SU-DHL-6 (cell line): Measurements from ENCODE around the gene MTHFSD.

Experiments used
- CTCF ChIP-seq: fragments of 200-600 bp; sonication (generic); IDR thresholded peaks from one replicate; pipeline ENCODE4 v1.5.1; 2017; ENCODE audit warnings: antibody characterized with exemption, mild to moderate bottlenecking, low read length, moderate library complexity; ENCODE audit not compliant: insufficient read depth, poor library complexity, severe bottlenecking
- EZH2phosphoT487 ChIP-seq: fragments of 200-600 bp; sonication (generic), shearing (Covaris generic); conservative IDR thresholded peaks from 2 replicates; pipeline ENCODE4 v1.6.1; 2018; ENCODE audit warnings: mild to moderate bottlenecking, antibody characterized with exemption, low read length, moderate library complexity, mixed read lengths

GRCh38 chr16:86575754-86576557, 20.9 kb upstream of the MTHFSD start:
- TF ChIP-seq CTCF: no peak
- TF ChIP-seq EZH2phosphoT487: no peak
